Activated T-helper 17 cell treated with anti-CD3 and anti-CD28 coated beads, Interleukin-2, amount 50 U/mL, for 72 hours (primary cell): ENCODE data around the gene MIS18A. TPM values are rescaled to one million over a fixed set of nuclear protein-coding genes. Genes with fewer than 3 reads are reported as not detected.

ENCODE experiments used
- ATAC-seq: fragments of 150-1000 bp; cut with Tn5 transposase; replicated peaks from 2 replicates; pipeline ENCODE4 v1.10.0; 2021; ENCODE audit warnings: mild to moderate bottlenecking, moderate library complexity
- H3K27ac Mint-ChIP-seq: one replicate; pipeline ENCODE4 v1.8.0; 2022; ENCODE audit warnings: mixed read lengths
- H3K27me3 Mint-ChIP-seq: one replicate; pipeline ENCODE4 v1.8.0; 2022; ENCODE audit warnings: mixed read lengths
- H3K36me3 Mint-ChIP-seq: one replicate; pipeline ENCODE4 v1.8.0; 2022; ENCODE audit warnings: low read depth, mild to moderate bottlenecking, mixed read lengths
- H3K4me1 Mint-ChIP-seq: one replicate; pipeline ENCODE4 v1.8.0; 2022; ENCODE audit warnings: mixed read lengths
- H3K4me3 Mint-ChIP-seq: one replicate; pipeline ENCODE4 v1.8.0; 2022; ENCODE audit warnings: mild to moderate bottlenecking, mixed read lengths
- H3K9me3 Mint-ChIP-seq: one replicate; pipeline ENCODE4 v1.8.0; 2022; ENCODE audit warnings: mixed read lengths
- total RNA-seq, 2 donors: library from RNA; stranded (reverse); gene quantifications; one replicate each; pipeline ENCODE4 v1.2.3, GENCODE V29; 2022

Gene MIS18A
- total RNA-seq, 2 donors from 2014 or later, result 15.3 to 22.4 TPM

DNA sequence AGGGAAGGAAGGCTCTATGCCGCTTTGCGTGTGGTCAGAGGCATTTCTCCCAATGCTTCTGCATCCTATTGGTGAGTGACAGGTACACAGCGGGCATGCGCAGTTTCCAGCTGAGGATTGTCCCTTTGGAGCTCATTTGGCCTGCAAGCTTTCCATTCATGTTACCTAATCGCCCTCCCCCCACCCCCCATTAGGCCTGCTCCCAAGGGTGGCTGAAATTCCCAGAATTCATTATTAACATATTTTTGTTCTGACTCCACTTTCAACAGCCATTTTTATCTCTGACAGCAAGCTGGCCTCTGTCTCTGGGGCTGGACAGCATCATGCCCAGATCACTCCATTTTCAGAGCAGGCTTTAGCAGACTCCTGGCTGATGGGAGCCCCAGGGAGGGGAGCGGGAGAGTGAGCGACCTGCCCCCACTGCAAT is 25.6 kb downstream of the MIS18A start:
- Mint-ChIP-seq H3K9me3 (peaks cover 5% of the 10 kb centered on the region), H3K4me1 (peaks cover 5% of the 10 kb centered on the region), H3K27ac (no peak overlapping the region), H3K36me3 (no peaks in the 10 kb centered on the region), H3K27me3 (peaks cover 40% of the 10 kb centered on the region), H3K4me3 (no peak overlapping the region)
- no peak for ATAC-seq

GRCh38 chr21:32252136-32252535 is 26.7 kb downstream of the MIS18A start:
- Mint-ChIP-seq H3K27ac (no peak overlapping the region), H3K4me1 (no peaks in the 10 kb centered on the region), H3K4me3 (no peak overlapping the region), H3K27me3 (peaks cover 40% of the 10 kb centered on the region), H3K36me3 (no peaks in the 10 kb centered on the region), H3K9me3 (peaks cover 5% of the 10 kb centered on the region)
- ATAC-seq, result no peak

DNA sequence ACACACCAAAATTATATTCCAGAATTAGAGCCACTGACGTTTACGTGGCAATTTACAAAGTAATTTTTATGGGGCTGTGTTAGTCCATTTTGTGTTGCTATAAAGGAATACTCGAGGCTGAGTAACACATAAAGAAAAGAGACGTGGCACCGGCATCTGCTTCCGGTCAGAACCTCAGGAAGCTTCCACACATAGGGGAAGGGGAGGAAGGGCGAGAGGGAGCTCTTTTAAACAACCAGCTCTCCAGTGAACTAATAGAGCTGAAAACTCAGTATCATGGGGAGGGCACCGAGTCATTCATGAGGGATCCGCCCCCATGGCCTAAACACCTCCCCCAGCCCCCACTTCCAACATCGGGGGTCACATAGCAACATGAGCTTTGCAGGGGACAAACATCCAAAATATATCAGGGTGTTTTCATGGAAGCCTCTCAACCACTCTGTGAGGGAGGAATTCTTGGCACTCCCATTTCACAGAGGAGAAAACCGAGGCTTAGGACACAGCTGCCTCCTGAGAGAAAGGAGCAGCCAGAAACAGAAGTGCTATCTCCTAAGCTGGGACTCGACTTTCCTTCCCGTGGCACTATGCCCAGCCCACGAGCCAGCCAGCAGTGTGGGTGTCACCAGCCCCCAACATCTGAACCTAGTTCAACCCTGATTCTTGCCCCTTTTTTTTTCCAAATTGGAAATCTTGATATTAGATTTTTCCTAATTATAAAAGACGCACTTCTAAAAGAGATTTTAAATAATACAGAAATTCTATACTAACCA is 29.2 kb downstream of the MIS18A start:
- H3K4me3 Mint-ChIP-seq, result no peak overlapping the region
- H3K9me3 Mint-ChIP-seq, result peaks cover 5% of the 10 kb centered on the region
- H3K36me3 Mint-ChIP-seq, result no peaks in the 10 kb centered on the region
- ATAC-seq, result no peak
- H3K27me3 Mint-ChIP-seq, result peaks cover 36% of the 10 kb centered on the region
- H3K27ac Mint-ChIP-seq, result no peak overlapping the region
- H3K4me1 Mint-ChIP-seq, result no peaks in the 10 kb centered on the region

DNA sequence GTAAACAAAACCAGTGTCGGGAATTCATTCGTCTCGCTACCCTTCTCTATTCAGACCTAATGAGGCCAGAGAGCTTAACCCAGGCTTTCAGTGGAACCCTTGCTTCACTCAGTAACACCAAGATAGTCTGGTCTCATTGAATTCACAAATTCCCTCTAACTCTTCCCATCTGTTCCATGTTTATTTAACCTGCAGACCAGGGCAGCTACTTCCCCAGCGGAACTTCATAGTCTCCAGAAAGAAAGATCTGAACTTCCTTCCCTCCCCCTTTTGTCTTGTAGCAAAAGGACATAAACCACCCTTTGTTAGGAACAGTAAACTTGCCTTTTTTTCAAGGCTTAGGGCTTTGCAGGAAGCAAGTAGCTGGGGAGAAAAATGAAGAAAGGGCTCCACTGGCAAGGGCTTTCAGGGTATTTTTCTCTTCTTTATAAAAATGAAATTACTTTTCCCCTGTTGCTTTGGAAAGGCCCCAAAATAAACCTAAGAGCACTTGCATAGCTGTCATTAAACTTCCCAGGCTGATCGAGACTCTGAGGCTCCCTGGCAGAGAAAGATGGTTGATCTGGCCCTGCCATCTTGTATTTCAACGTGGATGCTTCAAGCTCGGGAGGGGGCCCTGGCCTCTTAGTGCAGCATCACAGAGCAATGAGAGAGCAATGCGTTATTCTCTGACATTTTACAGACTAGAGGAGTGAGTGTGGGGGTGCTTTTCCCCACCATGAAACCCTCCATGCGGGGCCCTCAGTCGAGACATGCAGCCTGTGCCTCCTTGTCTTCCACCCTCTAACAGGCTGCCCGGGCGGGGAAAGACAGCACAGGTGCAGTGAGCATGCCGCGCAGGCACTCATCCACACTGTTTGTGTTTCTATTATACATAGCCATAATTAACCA is 30.0 kb downstream of the MIS18A start:
- Mint-ChIP-seq H3K4me3 (no peak overlapping the region), H3K4me1 (no peaks in the 10 kb centered on the region), H3K27ac (no peak overlapping the region), H3K9me3 (peaks cover 5% of the 10 kb centered on the region), H3K36me3 (no peaks in the 10 kb centered on the region), H3K27me3 (peaks cover 33% of the 10 kb centered on the region)
- no peak for ATAC-seq

DNA sequence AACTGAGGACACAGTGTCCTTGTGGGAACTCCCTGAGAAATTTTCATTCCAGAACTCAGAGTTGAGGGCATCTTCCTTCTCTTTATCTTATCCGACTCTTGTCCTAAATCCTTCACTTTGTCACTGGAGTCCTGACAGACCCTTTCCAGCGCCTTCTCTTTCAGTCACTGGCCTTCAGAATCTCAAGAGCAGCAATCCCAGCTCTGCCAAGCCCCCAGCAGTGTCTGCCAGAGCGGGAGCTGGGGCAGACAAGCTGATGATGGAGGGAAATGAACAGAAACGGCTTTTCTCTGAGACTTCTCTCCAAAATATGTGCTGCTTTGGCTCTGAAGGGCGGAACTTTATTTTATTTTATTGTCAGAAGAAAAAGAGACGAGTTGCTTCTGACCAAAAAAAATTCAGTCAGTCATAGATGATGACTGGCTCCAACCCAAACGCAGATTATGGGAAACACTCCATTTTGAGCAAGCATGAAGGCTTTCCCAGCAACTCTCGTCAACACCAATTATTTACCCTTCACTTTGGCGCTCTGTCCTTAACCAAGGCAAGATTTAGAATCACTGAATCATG is 32.2 kb downstream of the MIS18A start:
- Mint-ChIP-seq H3K27ac (no peak overlapping the region), H3K4me3 (no peak overlapping the region)
- ATAC-seq, result no peak

DNA sequence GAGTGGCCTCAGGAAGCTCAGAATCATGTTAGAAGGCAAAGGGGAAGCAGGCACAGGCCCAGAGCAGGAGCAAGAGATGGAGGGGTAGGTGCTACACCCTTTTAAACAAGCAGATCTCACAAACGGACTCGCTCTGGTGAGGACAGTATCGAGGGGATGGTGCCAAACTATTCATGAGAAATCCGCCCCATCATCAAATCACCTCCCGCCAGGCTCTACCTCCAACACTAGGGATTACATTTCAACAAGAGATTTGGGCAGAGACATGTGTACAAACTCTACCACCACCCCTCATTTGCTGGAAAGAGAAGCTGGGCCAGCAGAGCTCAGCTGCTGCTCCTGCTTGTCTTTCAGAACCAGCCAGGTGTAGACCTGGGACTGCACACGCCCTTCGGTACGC is 32.9 kb downstream of the MIS18A start:
- Mint-ChIP-seq H3K36me3 (no peaks in the 10 kb centered on the region), H3K4me3 (no peak overlapping the region), H3K9me3 (no peaks in the 10 kb centered on the region), H3K27ac (no peak overlapping the region), H3K27me3 (peaks cover 29% of the 10 kb centered on the region), H3K4me1 (peaks cover 4% of the 10 kb centered on the region)
- ATAC-seq, result no peak

More for the DNA sequence above, 32.2 kb downstream of the MIS18A start:
- Mint-ChIP-seq H3K36me3 (no peaks in the 10 kb centered on the region), H3K4me1 (no peaks in the 10 kb centered on the region), H3K9me3 (peaks cover 5% of the 10 kb centered on the region), H3K27me3 (peaks cover 33% of the 10 kb centered on the region)

DNA sequence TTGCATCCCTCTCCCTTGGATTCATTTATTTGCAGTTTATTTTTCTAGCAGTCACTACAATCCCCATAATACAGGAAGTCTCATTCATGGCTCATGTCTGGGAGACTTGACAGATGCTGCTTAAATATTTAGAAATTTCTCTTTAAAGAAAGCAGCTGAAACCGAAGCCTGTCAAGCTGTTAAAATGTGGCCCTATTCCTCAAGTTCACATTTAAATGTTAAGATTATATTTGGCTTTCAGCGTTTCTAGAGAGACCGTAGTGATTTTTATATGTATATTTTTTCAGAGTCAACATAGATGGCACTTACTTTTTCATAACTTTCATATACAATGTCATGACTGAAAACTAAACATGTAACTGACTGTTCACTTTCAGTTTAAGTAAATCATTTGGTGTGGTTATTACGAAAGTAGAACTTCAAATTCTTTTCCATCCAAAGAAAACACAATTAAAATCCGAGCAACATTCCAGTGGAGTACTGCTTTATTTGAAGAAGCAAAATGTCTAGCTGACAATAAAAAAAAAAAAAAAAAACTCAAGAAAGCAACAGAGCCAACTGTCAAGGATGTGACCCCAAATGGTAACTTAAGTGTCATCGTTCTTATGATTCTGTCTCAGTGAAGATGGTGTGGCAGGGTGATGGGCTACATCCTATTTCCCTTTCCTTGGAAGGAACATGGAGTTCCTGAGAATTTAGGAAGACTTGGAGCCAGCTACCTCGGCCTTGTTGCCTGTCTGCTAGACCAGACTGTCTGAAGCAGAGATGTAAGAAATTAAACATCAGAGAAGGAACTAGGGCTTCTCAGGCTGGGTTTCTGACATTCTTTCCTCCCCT is 37.8 kb downstream of the MIS18A start:
- peak; percentile 79 for ATAC-seq
- peaks cover 17% of the 10 kb centered on the region for H3K27me3 Mint-ChIP-seq
- H3K4me3 Mint-ChIP-seq, result peak overlapping the region; percentile 56
- no peaks in the 10 kb centered on the region for H3K36me3 Mint-ChIP-seq
- peaks cover 10% of the 10 kb centered on the region for H3K4me1 Mint-ChIP-seq
- H3K9me3 Mint-ChIP-seq, result no peaks in the 10 kb centered on the region
- peak overlapping the region; percentile 82 for H3K27ac Mint-ChIP-seq

DNA sequence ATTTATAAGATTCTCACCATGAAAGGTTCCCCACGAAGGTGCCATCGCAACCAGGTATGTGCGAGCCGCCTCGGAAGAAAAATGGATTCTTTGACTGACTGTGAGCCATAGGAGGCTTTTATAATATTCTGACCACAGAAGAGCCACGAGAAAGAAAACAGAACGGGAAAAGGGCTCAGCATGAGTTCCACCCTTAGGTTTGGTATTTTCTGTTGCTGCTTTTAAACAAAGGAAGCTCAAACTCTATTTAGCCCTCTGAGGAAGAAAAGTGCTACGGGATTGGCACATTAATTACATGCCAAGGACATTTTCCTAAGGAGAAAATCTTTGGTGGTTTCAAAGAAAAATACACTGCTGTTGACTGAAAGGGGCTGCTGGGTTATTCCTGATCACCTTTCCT is 39.3 kb downstream of the MIS18A start:
- peaks cover 21% of the 10 kb centered on the region for H3K27me3 Mint-ChIP-seq
- no peak overlapping the region for H3K4me3 Mint-ChIP-seq
- no peak for ATAC-seq
- no peaks in the 10 kb centered on the region for H3K9me3 Mint-ChIP-seq
- H3K27ac Mint-ChIP-seq, result no peak overlapping the region
- no peaks in the 10 kb centered on the region for H3K36me3 Mint-ChIP-seq
- peaks cover 10% of the 10 kb centered on the region for H3K4me1 Mint-ChIP-seq

GRCh38 chr21:32238063-32238462 is 40.8 kb downstream of the MIS18A start:
- H3K27me3 Mint-ChIP-seq, result peaks cover 22% of the 10 kb centered on the region
- no peak for ATAC-seq
- H3K4me3 Mint-ChIP-seq, result no peak overlapping the region
- H3K4me1 Mint-ChIP-seq, result peaks cover 10% of the 10 kb centered on the region
- no peak overlapping the region for H3K27ac Mint-ChIP-seq
- H3K9me3 Mint-ChIP-seq, result no peaks in the 10 kb centered on the region
- H3K36me3 Mint-ChIP-seq, result no peaks in the 10 kb centered on the region

GRCh38 chr21:32237021-32237420 is 41.8 kb downstream of the MIS18A start:
- no peaks in the 10 kb centered on the region for H3K36me3 Mint-ChIP-seq
- peaks cover 10% of the 10 kb centered on the region for H3K4me1 Mint-ChIP-seq
- peak; percentile 64 for ATAC-seq
- no peak overlapping the region for H3K27ac Mint-ChIP-seq
- peaks cover 16% of the 10 kb centered on the region for H3K27me3 Mint-ChIP-seq
- no peak overlapping the region for H3K4me3 Mint-ChIP-seq
- no peaks in the 10 kb centered on the region for H3K9me3 Mint-ChIP-seq

GRCh38 chr21:32233722-32234301 is 45.0 kb downstream of the MIS18A start:
- H3K27ac Mint-ChIP-seq, result no peak overlapping the region
- H3K4me1 Mint-ChIP-seq, result no peaks in the 10 kb centered on the region
- no peak for ATAC-seq
- no peak overlapping the region for H3K4me3 Mint-ChIP-seq
- H3K36me3 Mint-ChIP-seq, result no peaks in the 10 kb centered on the region
- H3K9me3 Mint-ChIP-seq, result no peaks in the 10 kb centered on the region
- H3K27me3 Mint-ChIP-seq, result peaks cover 16% of the 10 kb centered on the region

- no peaks in the 10 kb centered on the region for H3K9me3 Mint-ChIP-seq
- ATAC-seq, result peak; percentile 24
Measured at GRCh38 chr21:32233055-32233546, 45.7 kb downstream of the MIS18A start.

GRCh38 chr21:32226444-32226843 is 52.4 kb downstream of the MIS18A start:
- no peak for ATAC-seq
- no peaks in the 10 kb centered on the region for H3K36me3 Mint-ChIP-seq
- H3K9me3 Mint-ChIP-seq, result peaks cover 13% of the 10 kb centered on the region
- no peak overlapping the region for H3K4me3 Mint-ChIP-seq
- no peak overlapping the region for H3K27ac Mint-ChIP-seq
- H3K27me3 Mint-ChIP-seq, result peaks cover 11% of the 10 kb centered on the region
- H3K4me1 Mint-ChIP-seq, result no peaks in the 10 kb centered on the region

More at GRCh38 chr21:32233055-32233546, 45.7 kb downstream of the MIS18A start:
- Mint-ChIP-seq H3K4me1 (no peaks in the 10 kb centered on the region), H3K27me3 (peaks cover 10% of the 10 kb centered on the region), H3K27ac (no peak overlapping the region), H3K36me3 (no peaks in the 10 kb centered on the region), H3K4me3 (no peak overlapping the region)
